HG03175 (cell line): ENCODE results near the gene GSTA3.
"Not testable (repeated sequence)": the region's sequence is repeated elsewhere in the genome, so short reads cannot be mapped to it uniquely, and the experiment has no call there.

Source experiments
- ATAC-seq: cut with Tn5 transposase; IDR thresholded peaks from one replicate; pipeline ENCODE4 v1.9.1; 2021; ENCODE audit warnings: mild to moderate bottlenecking, moderate library complexity; ENCODE audit not compliant: unreplicated experiment

The GSTA3 gene

GRCh38 chr6:52870335-52871091, 39.0 kb downstream of the GSTA3 start:
- not testable (repeated sequence) for ATAC-seq

- ATAC-seq = not testable (repeated sequence)
Observed at GRCh38 chr6:52868899-52869298, 40.6 kb downstream of the GSTA3 start.

- no peak for ATAC-seq
Observed at GRCh38 chr6:52868240-52868639, 41.3 kb downstream of the GSTA3 start.

GRCh38 chr6:52861151-52861550, 48.3 kb downstream of the GSTA3 start:
- ATAC-seq = not testable (repeated sequence)

GRCh38 chr6:52858416-52858815, 51.1 kb downstream of the GSTA3 start:
- no peak for ATAC-seq

GRCh38 chr6:52856137-52856536, 53.4 kb downstream of the GSTA3 start:
- ATAC-seq = not testable (repeated sequence)

- ATAC-seq = no peak
Observed at GRCh38 chr6:52849137-52849536, 60.4 kb downstream of the GSTA3 start.
